ENCODE data around the gene DMRTC2. TPM values are rescaled to one million over a fixed set of nuclear protein-coding genes. Genes with fewer than 3 reads are reported as not detected.

DMRTC2 gene
- total and polyA plus RNA-seq, 2 donors (not counting 1 experiment from before 2014, with no cell fraction given), result not detected

- Histone ChIP-seq H3K9me3 (ENCODE audit: control extremely low read depth in 1 of 3, control insufficient read depth in 2 of 3, insufficient read depth in 1 of 3, low read length in 2 of 3) (no peaks in the 10 kb centered on the region), H3K79me2 (ENCODE audit: control insufficient read depth, insufficient read depth, low read length) (no peaks in the 10 kb centered on the region), H4K20me1 (ENCODE audit: control insufficient read depth, insufficient read depth, low read length, poor library complexity, severe bottlenecking) (no peaks in the 10 kb centered on the region), H3K27ac (ENCODE audit: low read length in 2 of 2) (no peak overlapping the region), H3K36me3 (replicated peaks in 1 of 2; ENCODE audit: control extremely low read depth in 1 of 2, control insufficient read depth in 1 of 2, extremely low read depth in 1 of 2, insufficient read depth in 2 of 2, low read length in 1 of 2) (no peaks in the 10 kb centered on the region), H3K27me3 (replicated peaks in 1 of 4; ENCODE audit: control extremely low read depth in 1 of 4, control insufficient read depth in 3 of 4, insufficient read depth in 4 of 4, low read length in 3 of 4) (no peaks in the 10 kb centered on the region), H3K4me2 (replicated peaks; ENCODE audit: low read depth, low read length, poor library complexity, severe bottlenecking) (no peak overlapping the region), H3K4me1 (ENCODE audit: control insufficient read depth in 2 of 2, insufficient read depth in 2 of 2, low read length in 2 of 2) (peaks cover 10 to 16% of the 10 kb centered on the region in 2 donors), H3K4me3 (ENCODE audit: control extremely low read depth in 1 of 5, extremely low read depth in 1 of 5, insufficient read depth in 1 of 5, low read depth in 2 of 5, low read length in 4 of 5) (no peak overlapping the region), H2AFZ (ENCODE audit: insufficient read depth, low read depth, low read length, poor library complexity, severe bottlenecking) (no peak overlapping the region), H3K9ac (ENCODE audit: low read length) (no peak overlapping the region)
- no peak for DNase-seq
- no peak for TF ChIP-seq EZH2 (IDR thresholded peaks at IDR 0.05; ENCODE audit: borderline replicate concordance, insufficient read depth, low read depth, low read length, poor library complexity, severe bottlenecking)
- no peak for TF ChIP-seq CTCF (IDR thresholded peaks at IDR 0.05)
- CTCF ChIA-PET, result interaction anchor here (1.5 kb wide), 1 partner anchor 62 kb away, joined by 3 read pairs; no protein-coding TSS in a partner anchor
- no peaks in the 10 kb centered on the region for H3K27me3 Mint-ChIP-seq
- no peak overlapping the region for H3K4me3 Mint-ChIP-seq
- intact Hi-C loops (cut with micrococcal nuclease), result no loop called here
- no peak overlapping the region for H3K27ac Mint-ChIP-seq
- H3K4me1 Mint-ChIP-seq, result peaks cover 16% of the 10 kb centered on the region
- no peak for ATAC-seq (ENCODE audit: low read depth)
- WGBS (ENCODE audit: insufficient coverage), result no CpG with 5 or more reads among the region's 4 CpGs
- H3K9me3 Mint-ChIP-seq (ENCODE audit: insufficient read depth), result no peaks in the 10 kb centered on the region
- POLR2A ChIA-PET, result no interaction called here
Observed at GRCh38 chr19:41815301-41815700, 29.5 kb upstream of the DMRTC2 start.

- intact Hi-C loops (cut with micrococcal nuclease), result no loop called here
- Histone ChIP-seq H3K79me2 (ENCODE audit: control insufficient read depth, insufficient read depth, low read length) (no peaks in the 10 kb centered on the region), H4K20me1 (ENCODE audit: control insufficient read depth, insufficient read depth, low read length, poor library complexity, severe bottlenecking) (no peaks in the 10 kb centered on the region), H3K9ac (ENCODE audit: low read length) (no peak overlapping the region), H2AFZ (ENCODE audit: insufficient read depth, low read depth, low read length, poor library complexity, severe bottlenecking) (no peak overlapping the region), H3K27ac (ENCODE audit: low read length in 2 of 2) (no peak overlapping the region), H3K36me3 (replicated peaks in 1 of 2; ENCODE audit: control extremely low read depth in 1 of 2, control insufficient read depth in 1 of 2, extremely low read depth in 1 of 2, insufficient read depth in 2 of 2, low read length in 1 of 2) (no peaks in the 10 kb centered on the region), H3K27me3 (replicated peaks in 1 of 4; ENCODE audit: control extremely low read depth in 1 of 4, control insufficient read depth in 3 of 4, insufficient read depth in 4 of 4, low read length in 3 of 4) (peaks cover 0 to 3% (median 0%) of the 10 kb centered on the region in 4 experiments), H3K4me3 (ENCODE audit: control extremely low read depth in 1 of 5, extremely low read depth in 1 of 5, insufficient read depth in 1 of 5, low read depth in 2 of 5, low read length in 4 of 5) (no peak overlapping the region), H3K4me1 (ENCODE audit: control insufficient read depth in 2 of 2, insufficient read depth in 2 of 2, low read length in 2 of 2) (peaks cover 0 to 1% of the 10 kb centered on the region in 2 donors), H3K4me2 (replicated peaks; ENCODE audit: low read depth, low read length, poor library complexity, severe bottlenecking) (no peak overlapping the region), H3K9me3 (ENCODE audit: control extremely low read depth in 1 of 3, control insufficient read depth in 2 of 3, insufficient read depth in 1 of 3, low read length in 2 of 3) (no peaks in the 10 kb centered on the region)
- Mint-ChIP-seq H3K4me3 (no peak overlapping the region), H3K9me3 (ENCODE audit: insufficient read depth) (no peaks in the 10 kb centered on the region), H3K4me1 (peaks cover 8% of the 10 kb centered on the region), H3K27me3 (peaks cover 5% of the 10 kb centered on the region), H3K27ac (no peak overlapping the region)
- TF ChIP-seq EZH2 (IDR thresholded peaks at IDR 0.05; ENCODE audit: borderline replicate concordance, insufficient read depth, low read depth, low read length, poor library complexity, severe bottlenecking), result no peak
- no peak for TF ChIP-seq CTCF (IDR thresholded peaks at IDR 0.05)
- no peak for ATAC-seq (ENCODE audit: low read depth)
- no CpG with 5 or more reads among the region's 2 CpGs for WGBS (ENCODE audit: insufficient coverage)
- ChIA-PET POLR2A (no interaction called here), CTCF (interaction anchor here (0.6 to 1.4 kb wide), 4 partner anchors 21 to 31 kb away, joined by 3 to 7 read pairs (median 6); partner anchors contain the start of gene CEACAM3)
- no peak for DNase-seq
Observed at GRCh38 chr19:41816761-41817160, 28.1 kb upstream of the DMRTC2 start.
